ENCODE data around the gene LIX1. TPM values are rescaled to one million over a fixed set of nuclear protein-coding genes. Genes with fewer than 3 reads are reported as not detected.

The LIX1 gene
- total and polyA plus RNA-seq, 2 of the 8 experiments (the other 6 are each of a cell fraction or from before 2014, with no cell fraction given), result 0.26 to 0.45 TPM

DNA sequence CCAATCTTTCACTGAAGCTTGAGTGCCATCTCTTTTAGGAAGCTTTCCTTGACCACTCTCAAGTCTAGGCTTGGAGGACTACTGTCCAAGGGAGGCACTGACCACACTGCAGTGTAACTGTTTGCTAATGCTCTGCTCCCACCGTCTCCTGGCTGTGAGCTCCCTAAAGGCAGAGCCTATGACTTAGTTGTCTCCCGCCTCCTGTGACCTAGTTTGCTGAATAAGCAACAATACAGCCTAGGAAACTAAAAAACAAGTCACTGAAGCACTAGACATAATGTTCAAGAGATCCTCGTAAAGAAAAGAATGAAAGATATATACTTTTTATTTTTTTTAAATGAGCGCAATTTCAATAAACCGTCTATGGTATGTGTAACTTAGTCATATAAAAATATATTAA is 31.4 kb downstream of the LIX1 start:
- CTCF ChIA-PET (ENCODE audit: partially characterized antibody), result interaction anchor here (1.0 to 1.1 kb wide), 2 partner anchors 20 to 31 kb away, joined by 3 to 4 read pairs; partner anchors contain the start of gene LIX1
- no peak overlapping the region for H3K4ac ChIP-seq (replicated peaks; ENCODE audit: insufficient read length, low read depth, low read length)
- no peaks in the 10 kb centered on the region for H3K79me1 ChIP-seq (ENCODE audit: low read depth, low read length)
- no peak overlapping the region for H3K4me3 ChIP-seq (ENCODE audit: extremely low read depth in 1 of 4, insufficient read depth in 2 of 4, low read depth in 3 of 4, low read length in 4 of 4)
- no peak overlapping the region for H2BK15ac ChIP-seq (ENCODE audit: low read length)
- no peak overlapping the region for H3K23ac ChIP-seq (ENCODE audit: insufficient read length)
- DNase-seq (ENCODE audit: low read depth in 1 of 2, low spot score in 2 of 2) (no peak), FAIRE-seq (no peak)
- H3K27me3 ChIP-seq (replicated peaks in 1 of 4; ENCODE audit: control insufficient read depth in 3 of 4, extremely low read depth in 1 of 4, insufficient read depth in 3 of 4, low read length in 3 of 4), result no peaks in the 10 kb centered on the region
- H3K18ac ChIP-seq (ENCODE audit: extremely low read depth, low read length), result no peak overlapping the region
- H3K36me3 ChIP-seq (ENCODE audit: control insufficient read depth in 2 of 4, insufficient read depth in 4 of 4, low read length in 3 of 4), result no peaks in the 10 kb centered on the region
- H3K9me3 ChIP-seq (ENCODE audit: insufficient read depth in 2 of 2, low read depth in 1 of 2, low read length in 1 of 2), result no peaks in the 10 kb centered on the region
- H3K14ac ChIP-seq (ENCODE audit: insufficient read length), result no peak overlapping the region
- no peak overlapping the region for H2BK120ac ChIP-seq (replicated peaks; ENCODE audit: low read depth, low read length)
- H3K27ac ChIP-seq (ENCODE audit: low read depth, low read length), result no peak overlapping the region
- peaks cover 0 to 2% (median 0%) of the 10 kb centered on the region in 4 experiments; a peak in 1 of 7 replicates for H3K4me1 ChIP-seq (replicated peaks in 1 of 4; ENCODE audit: control insufficient read depth in 3 of 4, insufficient read depth in 4 of 4, low read length in 3 of 4)
- H3K4me2 ChIP-seq (ENCODE audit: insufficient read depth in 1 of 2, low read depth in 2 of 2, low read length in 2 of 2), result no peak overlapping the region
- no peak overlapping the region for H4K91ac ChIP-seq (replicated peaks; ENCODE audit: insufficient read length, low read length)
- H4K5ac ChIP-seq (ENCODE audit: insufficient read length, low read depth, low read length), result no peak overlapping the region
- no peaks in the 10 kb centered on the region for H3K23me2 ChIP-seq (ENCODE audit: low read depth, low read length)
- no peaks in the 10 kb centered on the region for H3K79me2 ChIP-seq (ENCODE audit: control insufficient read depth in 1 of 2, insufficient read depth in 2 of 2, low read length in 2 of 2)
- H2BK5ac ChIP-seq (ENCODE audit: low read depth, low read length), result no peak overlapping the region
- POLR2A ChIA-PET (ENCODE audit: partially characterized antibody), result no interaction called here
- no peak overlapping the region for H2AFZ ChIP-seq (ENCODE audit: low read length)
- no peak overlapping the region for H2AK5ac ChIP-seq (ENCODE audit: low read depth, low read length)
- H4K20me1 ChIP-seq (replicated peaks in 1 of 2; ENCODE audit: control insufficient read depth in 1 of 2, insufficient read depth in 2 of 2, low read length in 2 of 2), result no peaks in the 10 kb centered on the region
- no peak overlapping the region for H2BK20ac ChIP-seq (ENCODE audit: low read length)
- H2BK12ac ChIP-seq (ENCODE audit: low read depth, low read length), result no peak overlapping the region
- no peak overlapping the region for H3K9ac ChIP-seq (replicated peaks in 1 of 4; ENCODE audit: extremely low read depth in 1 of 4, low read depth in 3 of 4, low read length in 3 of 4)
- WGBS, 2 experiments (ENCODE audit: extremely low coverage in 1 of 2, insufficient coverage in 1 of 2, insufficient read length in 1 of 2, insufficient replicate concordance in 2 of 2, low coverage in 1 of 2, low lambda C conversion rate in 2 of 2, missing lambda C conversion rate in 1 of 2), result 86% methylated on average over 5 of the region's 5 CpGs; no CpG with 5 or more reads in 1 of the 2 experiments
- no peak overlapping the region for H3K56ac ChIP-seq (replicated peaks; ENCODE audit: insufficient read length, low read depth, low read length)
- TF ChIP-seq POLR2A (IDR thresholded peaks at IDR 0.05; ENCODE audit: control extremely low read depth in 1 of 2, low read depth in 2 of 2, low read length in 2 of 2) (no peak), SAP30 (IDR thresholded peaks at IDR 0.05; ENCODE audit: insufficient read depth, insufficient replicate concordance, low read length) (no peak), MAFK (IDR thresholded peaks at IDR 0.05; ENCODE audit: low read depth, low read length) (peak; percentile 24; the same call in 1 of the 2 replicates), NANOG (IDR thresholded peaks at IDR 0.05; ENCODE audit: insufficient read depth, low read depth, low read length, poor library complexity, severe bottlenecking) (no peak), SRF (IDR thresholded peaks at IDR 0.05; ENCODE audit: low read depth, low read length) (no peak), TEAD4 (IDR thresholded peaks at IDR 0.05; ENCODE audit: low read depth, low read length) (no peak)
- H4K8ac ChIP-seq (ENCODE audit: extremely low read depth, insufficient read depth, low read length), result no peak overlapping the region
